Measurements from ENCODE around the gene ANKRD44.

Gene ANKRD44

DNA sequence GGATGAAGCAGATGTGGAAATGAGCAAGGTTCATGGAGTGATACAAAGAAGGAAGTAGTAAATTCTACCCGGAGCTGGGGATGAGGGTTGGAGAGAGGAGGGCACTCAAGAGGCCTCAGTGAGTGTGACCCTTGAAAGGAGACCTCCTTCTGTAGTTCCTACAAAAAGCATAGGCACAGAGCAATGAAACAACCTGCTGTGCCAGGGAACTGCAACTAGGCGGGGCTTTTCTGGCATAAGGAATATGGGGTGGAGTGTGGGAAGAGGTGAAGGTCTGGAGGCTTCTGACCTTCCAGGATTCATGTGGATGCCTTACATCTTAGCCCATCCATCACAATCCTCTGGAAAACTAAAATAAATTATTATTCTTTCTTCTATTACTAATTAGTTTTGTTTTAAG lies 358.6 kb downstream of the ANKRD44 start:
- DNase-seq (ENCODE audit: low read depth): no peak

DNA sequence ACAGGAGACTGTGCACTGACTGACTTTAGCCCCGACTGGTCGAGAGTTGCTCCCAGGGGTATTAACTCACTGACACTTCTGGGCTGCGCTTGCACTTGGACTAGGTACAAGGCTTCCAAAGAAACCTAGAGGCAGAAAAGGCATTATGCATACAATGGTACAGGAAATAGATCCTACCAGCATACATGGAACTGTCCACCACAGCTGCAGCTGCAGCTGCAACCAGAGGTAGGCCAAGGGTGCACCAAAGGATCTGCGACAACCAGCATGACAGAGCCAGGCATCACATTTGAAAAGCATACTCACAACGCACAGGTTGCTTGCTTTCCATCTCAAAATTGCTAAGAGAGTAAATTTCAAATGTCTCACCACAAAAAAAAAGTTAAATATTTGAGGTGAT lies 361.5 kb downstream of the ANKRD44 start:
- DNase-seq (ENCODE audit: low read depth): no peak

DNA sequence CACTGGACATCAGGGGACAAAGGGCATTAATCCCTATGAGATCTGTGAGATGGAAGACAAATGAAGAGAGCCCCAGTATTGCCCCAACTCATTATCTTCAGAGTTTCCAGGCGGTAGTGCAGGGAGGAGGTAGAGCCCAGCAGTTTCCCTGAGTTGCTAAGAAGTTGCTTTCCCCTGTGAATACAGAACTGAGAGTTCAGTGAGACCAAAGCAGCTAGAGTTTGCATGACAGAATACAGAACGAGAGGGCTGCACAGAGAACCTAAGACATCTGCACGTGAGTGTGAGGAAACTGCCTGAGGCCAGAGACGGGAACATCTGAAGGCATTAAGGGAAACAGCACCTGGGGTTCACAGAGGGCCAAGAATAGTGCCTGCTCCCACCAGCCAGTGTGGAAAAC lies 366.0 kb downstream of the ANKRD44 start:
- no peak for DNase-seq (ENCODE audit: low read depth)

DNA sequence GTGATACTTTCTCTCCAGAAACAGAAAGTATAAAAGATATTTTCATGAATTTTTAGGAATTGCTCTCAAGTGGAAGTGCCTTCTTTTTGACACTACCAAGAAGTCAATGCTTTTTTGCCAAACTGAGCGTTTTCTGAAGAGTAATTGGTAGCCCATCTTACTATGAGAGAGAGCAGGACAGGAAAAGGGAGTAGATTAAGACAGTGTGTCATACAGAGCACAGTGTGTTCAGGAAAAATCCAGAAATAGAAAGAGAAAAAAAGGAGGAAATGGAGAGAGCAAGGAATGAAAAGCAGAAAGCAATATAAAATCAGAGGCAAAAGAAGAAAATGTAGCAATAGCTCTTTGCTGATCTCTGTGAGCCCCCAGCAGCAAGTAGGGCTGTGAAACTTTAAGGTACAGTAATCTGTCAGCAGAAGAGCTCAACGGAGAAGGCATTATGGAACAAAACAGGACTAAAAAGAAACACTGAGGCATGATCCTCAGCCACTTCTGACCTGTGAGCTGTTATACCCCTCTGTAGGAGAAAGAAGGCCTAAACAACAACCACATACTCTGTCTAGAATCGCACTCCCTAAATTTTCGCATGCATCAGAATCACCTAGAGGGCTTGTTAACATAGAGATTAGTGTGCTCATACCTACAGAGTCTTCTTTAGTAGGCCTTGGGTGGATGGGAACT lies 369.0 kb downstream of the ANKRD44 start:
- DNase-seq (ENCODE audit: low read depth): no peak

DNA sequence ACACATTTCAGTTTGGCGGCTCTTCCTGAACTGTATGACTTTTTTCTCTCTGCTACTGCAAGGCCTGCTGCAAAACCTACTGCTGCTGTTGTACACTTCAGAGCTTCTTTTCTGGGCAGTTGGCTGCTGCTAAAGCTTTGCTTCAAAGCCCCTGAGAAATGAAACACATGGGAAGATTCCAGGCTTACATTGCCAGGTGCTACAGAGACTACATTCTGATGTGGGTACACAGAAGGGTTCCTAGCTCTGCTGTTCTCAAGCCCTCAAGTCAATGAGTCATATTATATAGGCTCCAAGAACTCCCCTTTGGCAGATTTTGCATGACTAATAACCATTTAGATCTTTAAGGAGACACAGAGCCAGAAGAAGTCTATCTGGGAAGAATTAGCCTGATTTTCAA lies 371.2 kb downstream of the ANKRD44 start:
- DNase-seq (ENCODE audit: low read depth): no peak

Measured in activated T-helper 1 cell treated with Interleukin-2 at 50 U/mL for 16 hours (primary cell).